IMR-90 (cell line): Measurements from ENCODE around the gene USP4.

ENCODE experiments used
- BHLHE40 ChIP-seq: fragments of 150-350 bp; IDR thresholded peaks from 2 replicates; pipeline ENCODE4 v1.6.1; 2016; ENCODE audit warnings: mild to moderate bottlenecking, low read depth, low read length
- CEBPB ChIP-seq: IDR thresholded peaks from 2 replicates; pipeline ENCODE4 v1.6.1; 2012; ENCODE audit warnings: low read depth, low read length, improper control_type of control experiment
- CHD1 ChIP-seq: IDR thresholded peaks from 2 replicates; pipeline ENCODE4 v1.6.1; 2012; ENCODE audit warnings: low read depth, low read length, improper control_type of control experiment
- FOS ChIP-seq: fragments of 150-350 bp; IDR thresholded peaks from 2 replicates; pipeline ENCODE4 v1.6.1; 2016; ENCODE audit warnings: low read depth, low read length
- MAFK ChIP-seq: IDR thresholded peaks from 2 replicates; pipeline ENCODE4 v1.6.1; 2012; ENCODE audit warnings: low read depth, low read length, improper control_type of control experiment
- MXI1 ChIP-seq: IDR thresholded peaks from 2 replicates; pipeline ENCODE4 v1.6.1; 2012; ENCODE audit warnings: low read depth, mild to moderate bottlenecking, low read length, moderate library complexity, borderline replicate concordance
- NFE2L2 ChIP-seq: fragments of 150-350 bp; IDR thresholded peaks from 2 replicates; pipeline ENCODE4 v1.6.1; 2016; ENCODE audit warnings: low read depth, mild to moderate bottlenecking, low read length
- POLR2A ChIP-seq: IDR thresholded peaks from 2 replicates; pipeline ENCODE4 v1.6.1; 2012; ENCODE audit warnings: mild to moderate bottlenecking, low read depth, low read length
- RAD21 ChIP-seq: IDR thresholded peaks from 2 replicates; pipeline ENCODE4 v1.6.1; 2012; ENCODE audit warnings: low read length, improper control_type of control experiment
- RCOR1 ChIP-seq: IDR thresholded peaks from 2 replicates; pipeline ENCODE4 v1.6.1; 2012; ENCODE audit warnings: mild to moderate bottlenecking, low read length, improper control_type of control experiment; ENCODE audit not compliant: insufficient replicate concordance
- TF ChIP-seq, protein P1 (sequence below): conservative IDR thresholded peaks from 2 replicates; pipeline ENCODE4 v1.5.1; 2012; ENCODE audit warnings: mild to moderate bottlenecking, low read depth, low read length, improper control_type of control experiment
- TF ChIP-seq, protein P2 (sequence below): fragments of 150-350 bp; IDR thresholded peaks from 2 replicates; pipeline ENCODE4 v1.6.1; 2017; ENCODE audit warnings: mild to moderate bottlenecking, antibody characterized with exemption, low read length, low read depth
- TF ChIP-seq, protein P3 (sequence below): fragments of 150-350 bp; IDR thresholded peaks from 2 replicates; pipeline ENCODE4 v1.6.1; 2016; ENCODE audit warnings: low read depth, mild to moderate bottlenecking, low read length, moderate library complexity, borderline replicate concordance

DNA sequence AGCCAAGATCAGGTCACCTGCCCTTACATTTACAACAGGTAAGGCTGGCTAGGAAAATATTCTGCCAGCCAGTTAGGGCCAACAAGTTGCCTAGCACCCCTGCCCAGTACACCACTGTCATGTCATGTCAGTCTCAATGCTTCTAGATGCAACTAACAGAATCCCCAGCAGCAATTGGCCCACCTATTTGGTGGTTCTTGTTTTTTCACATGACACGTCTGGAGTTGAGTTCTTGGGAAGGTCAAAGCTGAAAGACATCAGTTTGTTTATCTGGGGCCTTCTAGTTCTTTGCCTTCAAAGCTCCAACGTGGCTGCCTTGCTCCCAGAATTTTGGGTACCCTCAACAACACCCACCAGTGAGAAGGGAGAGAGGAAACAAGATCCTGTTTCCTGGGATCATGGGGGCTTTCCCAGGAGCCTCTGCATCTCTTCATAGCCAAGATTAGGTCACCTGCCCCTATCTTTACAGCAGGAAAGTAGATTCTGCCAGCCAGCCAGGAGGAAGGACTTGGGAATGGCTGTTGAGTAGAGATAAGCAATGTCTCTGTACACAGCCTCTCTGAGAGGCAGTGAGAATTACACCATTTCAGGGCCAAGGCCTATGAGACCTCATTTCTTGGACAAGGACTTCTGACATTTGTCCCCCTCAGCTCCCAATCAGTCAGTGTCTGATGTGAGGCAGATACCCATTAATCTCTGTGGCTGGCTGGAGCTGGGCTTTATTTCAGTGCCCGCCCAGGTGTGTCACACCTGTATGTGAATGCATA is 9.7 kb upstream of the USP4 start:
- TF ChIP-seq, protein P1, sequence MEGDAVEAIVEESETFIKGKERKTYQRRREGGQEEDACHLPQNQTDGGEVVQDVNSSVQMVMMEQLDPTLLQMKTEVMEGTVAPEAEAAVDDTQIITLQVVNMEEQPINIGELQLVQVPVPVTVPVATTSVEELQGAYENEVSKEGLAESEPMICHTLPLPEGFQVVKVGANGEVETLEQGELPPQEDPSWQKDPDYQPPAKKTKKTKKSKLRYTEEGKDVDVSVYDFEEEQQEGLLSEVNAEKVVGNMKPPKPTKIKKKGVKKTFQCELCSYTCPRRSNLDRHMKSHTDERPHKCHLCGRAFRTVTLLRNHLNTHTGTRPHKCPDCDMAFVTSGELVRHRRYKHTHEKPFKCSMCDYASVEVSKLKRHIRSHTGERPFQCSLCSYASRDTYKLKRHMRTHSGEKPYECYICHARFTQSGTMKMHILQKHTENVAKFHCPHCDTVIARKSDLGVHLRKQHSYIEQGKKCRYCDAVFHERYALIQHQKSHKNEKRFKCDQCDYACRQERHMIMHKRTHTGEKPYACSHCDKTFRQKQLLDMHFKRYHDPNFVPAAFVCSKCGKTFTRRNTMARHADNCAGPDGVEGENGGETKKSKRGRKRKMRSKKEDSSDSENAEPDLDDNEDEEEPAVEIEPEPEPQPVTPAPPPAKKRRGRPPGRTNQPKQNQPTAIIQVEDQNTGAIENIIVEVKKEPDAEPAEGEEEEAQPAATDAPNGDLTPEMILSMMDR, result no peak
- TF ChIP-seq POLR2A (no peak), RAD21 (no peak), RCOR1 (no peak), FOS (no peak), MAFK (no peak), NFE2L2 (no peak), BHLHE40 (no peak), MXI1 (no peak), CHD1 (no peak), CEBPB (no peak)
- TF ChIP-seq, protein P2, sequence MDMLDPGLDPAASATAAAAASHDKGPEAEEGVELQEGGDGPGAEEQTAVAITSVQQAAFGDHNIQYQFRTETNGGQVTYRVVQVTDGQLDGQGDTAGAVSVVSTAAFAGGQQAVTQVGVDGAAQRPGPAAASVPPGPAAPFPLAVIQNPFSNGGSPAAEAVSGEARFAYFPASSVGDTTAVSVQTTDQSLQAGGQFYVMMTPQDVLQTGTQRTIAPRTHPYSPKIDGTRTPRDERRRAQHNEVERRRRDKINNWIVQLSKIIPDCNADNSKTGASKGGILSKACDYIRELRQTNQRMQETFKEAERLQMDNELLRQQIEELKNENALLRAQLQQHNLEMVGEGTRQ, result no peak
- TF ChIP-seq, protein P3, sequence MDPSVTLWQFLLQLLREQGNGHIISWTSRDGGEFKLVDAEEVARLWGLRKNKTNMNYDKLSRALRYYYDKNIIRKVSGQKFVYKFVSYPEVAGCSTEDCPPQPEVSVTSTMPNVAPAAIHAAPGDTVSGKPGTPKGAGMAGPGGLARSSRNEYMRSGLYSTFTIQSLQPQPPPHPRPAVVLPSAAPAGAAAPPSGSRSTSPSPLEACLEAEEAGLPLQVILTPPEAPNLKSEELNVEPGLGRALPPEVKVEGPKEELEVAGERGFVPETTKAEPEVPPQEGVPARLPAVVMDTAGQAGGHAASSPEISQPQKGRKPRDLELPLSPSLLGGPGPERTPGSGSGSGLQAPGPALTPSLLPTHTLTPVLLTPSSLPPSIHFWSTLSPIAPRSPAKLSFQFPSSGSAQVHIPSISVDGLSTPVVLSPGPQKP, result no peak
